HG03064 (cell line): ENCODE data around the gene DSCAML1.

Experiments
- ATAC-seq: cut with Tn5 transposase; IDR thresholded peaks from one replicate; pipeline ENCODE4 v1.9.1; 2021; ENCODE audit warnings: low read depth; ENCODE audit not compliant: unreplicated experiment

DSCAML1 gene

GRCh38 chr11:117621226-117621625, 175.8 kb downstream of the DSCAML1 start:
- ATAC-seq = no peak

GRCh38 chr11:117620659-117621058, 176.4 kb downstream of the DSCAML1 start:
- ATAC-seq = no peak

GRCh38 chr11:117620086-117620485, 176.9 kb downstream of the DSCAML1 start:
- no peak for ATAC-seq

- ATAC-seq = no peak
These were observed 177.4 kb downstream of the DSCAML1 start for GRCh38 chr11:117619661-117620060.

GRCh38 chr11:117618982-117619355, 178.0 kb downstream of the DSCAML1 start:
- no peak for ATAC-seq

- ATAC-seq = no peak
These were observed 178.6 kb downstream of the DSCAML1 start for GRCh38 chr11:117618302-117618981.

- ATAC-seq = no peak
These were observed 180.0 kb downstream of the DSCAML1 start for GRCh38 chr11:117616979-117617378.

- ATAC-seq = no peak
These were observed 182.3 kb downstream of the DSCAML1 start for GRCh38 chr11:117614728-117615127.

GRCh38 chr11:117613521-117613920, 183.5 kb downstream of the DSCAML1 start:
- no peak for ATAC-seq

GRCh38 chr11:117612177-117612576, 184.8 kb downstream of the DSCAML1 start:
- ATAC-seq = no peak

GRCh38 chr11:117610901-117611300, 186.1 kb downstream of the DSCAML1 start:
- ATAC-seq = no peak

- no peak for ATAC-seq
These were observed 187.0 kb downstream of the DSCAML1 start for GRCh38 chr11:117610045-117610444.

GRCh38 chr11:117607449-117607848, 189.6 kb downstream of the DSCAML1 start:
- no peak for ATAC-seq

GRCh38 chr11:117606790-117607189, 190.2 kb downstream of the DSCAML1 start:
- ATAC-seq = no peak

- no peak for ATAC-seq
These were observed 190.8 kb downstream of the DSCAML1 start for GRCh38 chr11:117606211-117606610.

GRCh38 chr11:117605331-117605730, 191.7 kb downstream of the DSCAML1 start:
- ATAC-seq = no peak

GRCh38 chr11:117604336-117604995, 192.6 kb downstream of the DSCAML1 start:
- ATAC-seq = no peak

- ATAC-seq = no peak
These were observed 193.1 kb downstream of the DSCAML1 start for GRCh38 chr11:117603932-117604331.

GRCh38 chr11:117601006-117601708, 195.9 kb downstream of the DSCAML1 start:
- no peak for ATAC-seq

GRCh38 chr11:117600234-117600783, 196.7 kb downstream of the DSCAML1 start:
- ATAC-seq = no peak

- ATAC-seq = no peak
These were observed 199.9 kb downstream of the DSCAML1 start for GRCh38 chr11:117597071-117597470.
